IPS DF 19.7 (cell line): Measurements from ENCODE around the gene PLAAT4.
A peak's percentile ranks its signal among the peaks of the same experiment; 100 is the strongest.
"Not testable (repeated sequence)": the region's sequence is repeated elsewhere in the genome, so short reads cannot be mapped to it uniquely, and the experiment has no call there.

Experiments used
- DNase-seq: peaks from one replicate; pipeline ENCODE4 v3.0.0-alpha.2; 2013; ENCODE audit warnings: low read depth, low spot score

The PLAAT4 gene

GRCh38 chr11:63511048-63511748, 25.4 kb upstream of the PLAAT4 start:
- no peak for DNase-seq

- no peak for DNase-seq
Measured at GRCh38 chr11:63512816-63513215, 23.8 kb upstream of the PLAAT4 start.

DNA sequence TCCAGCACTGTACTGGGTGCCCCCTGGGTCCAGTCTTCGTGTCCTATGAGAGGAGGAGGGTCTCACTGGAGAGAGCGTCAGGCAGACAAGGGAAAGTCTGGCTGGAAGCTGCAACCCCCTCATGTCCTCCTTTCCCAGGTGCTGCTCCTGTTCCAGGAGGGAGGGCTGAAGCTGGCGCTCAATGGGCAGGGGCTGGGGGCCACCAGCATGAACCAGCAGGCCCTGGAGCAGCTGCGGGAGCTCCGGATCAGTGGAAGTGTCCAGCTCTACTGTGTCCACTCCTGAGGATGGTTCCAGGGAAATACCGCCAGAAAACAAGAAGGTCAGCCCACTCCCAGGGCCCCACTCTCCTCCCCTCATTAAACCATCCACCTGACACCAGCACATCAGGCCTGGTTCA, 20.5 kb upstream of the PLAAT4 start:
- no peak for DNase-seq

DNA sequence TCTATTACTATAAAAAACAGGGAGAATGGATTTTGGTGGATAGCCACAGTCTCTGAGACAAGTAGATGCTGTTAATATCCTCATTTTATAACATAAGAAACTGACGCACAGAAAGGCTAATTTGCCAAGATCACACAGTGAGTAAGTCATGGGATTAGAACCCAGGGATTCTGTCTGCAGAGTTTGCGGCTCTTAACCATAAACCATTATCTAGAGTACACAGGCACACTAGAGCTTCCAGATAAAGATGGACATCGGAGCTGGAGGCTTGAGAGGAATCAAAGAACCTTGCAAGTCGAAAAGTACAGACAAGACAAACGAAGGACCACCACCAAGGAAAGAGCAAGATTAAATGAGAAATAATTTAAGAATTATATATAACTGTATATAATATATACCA, 19.5 kb upstream of the PLAAT4 start:
- DNase-seq: no peak

GRCh38 chr11:63518548-63518947, 18.1 kb upstream of the PLAAT4 start:
- DNase-seq: no peak

DNA sequence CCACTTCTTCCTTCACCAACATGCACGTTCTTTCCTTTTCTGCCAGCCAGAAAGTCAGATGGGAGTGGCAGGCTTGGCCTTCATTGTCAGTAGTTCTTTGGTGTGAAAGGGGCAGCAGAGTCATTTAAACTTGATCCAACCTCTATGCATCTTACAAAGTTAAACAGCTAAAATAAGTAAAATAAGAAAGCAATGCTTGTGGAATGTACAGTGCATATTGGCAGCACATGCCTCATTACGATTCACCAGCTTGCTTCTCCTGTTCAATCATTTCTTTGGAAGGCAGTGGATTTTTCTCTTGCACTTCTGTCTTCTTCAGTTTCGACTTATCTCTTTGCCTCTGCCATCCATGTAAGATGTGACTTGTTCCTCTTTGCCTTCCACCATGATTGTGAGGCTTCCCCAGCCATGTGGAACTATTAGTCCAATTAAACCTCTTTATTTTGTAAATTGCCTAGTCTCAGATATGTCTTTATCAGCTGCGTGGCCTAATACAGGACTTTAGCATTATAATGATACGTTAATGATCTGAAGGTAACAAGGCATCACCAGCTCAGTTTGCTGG, 15.9 kb upstream of the PLAAT4 start:
- no peak for DNase-seq

- no peak for DNase-seq
Measured at GRCh38 chr11:63521896-63522295, 14.7 kb upstream of the PLAAT4 start.

- DNase-seq: no peak
Measured at GRCh38 chr11:63523151-63523550, 13.5 kb upstream of the PLAAT4 start.

GRCh38 chr11:63527667-63528066, 8.9 kb upstream of the PLAAT4 start:
- DNase-seq: no peak

DNA sequence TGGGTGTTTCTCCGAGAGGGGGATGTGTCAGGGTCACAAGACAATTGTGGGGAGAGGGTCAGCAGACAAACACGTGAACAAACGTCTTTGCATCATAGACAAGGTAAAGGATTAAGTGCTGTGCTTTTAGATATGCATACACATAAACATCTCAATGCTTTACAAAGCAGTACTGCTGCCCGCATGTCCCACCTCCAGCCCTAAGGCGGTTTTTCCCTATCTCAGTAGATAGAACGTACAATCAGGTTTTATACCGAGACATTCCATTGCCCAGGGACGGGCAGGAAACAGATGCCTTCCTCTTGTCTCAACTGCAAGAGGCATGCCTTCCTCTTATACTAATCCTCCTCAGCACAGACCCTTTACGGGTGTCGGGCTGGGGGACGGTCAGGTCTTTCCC, 8.5 kb upstream of the PLAAT4 start:
- DNase-seq: not testable (repeated sequence)

DNA sequence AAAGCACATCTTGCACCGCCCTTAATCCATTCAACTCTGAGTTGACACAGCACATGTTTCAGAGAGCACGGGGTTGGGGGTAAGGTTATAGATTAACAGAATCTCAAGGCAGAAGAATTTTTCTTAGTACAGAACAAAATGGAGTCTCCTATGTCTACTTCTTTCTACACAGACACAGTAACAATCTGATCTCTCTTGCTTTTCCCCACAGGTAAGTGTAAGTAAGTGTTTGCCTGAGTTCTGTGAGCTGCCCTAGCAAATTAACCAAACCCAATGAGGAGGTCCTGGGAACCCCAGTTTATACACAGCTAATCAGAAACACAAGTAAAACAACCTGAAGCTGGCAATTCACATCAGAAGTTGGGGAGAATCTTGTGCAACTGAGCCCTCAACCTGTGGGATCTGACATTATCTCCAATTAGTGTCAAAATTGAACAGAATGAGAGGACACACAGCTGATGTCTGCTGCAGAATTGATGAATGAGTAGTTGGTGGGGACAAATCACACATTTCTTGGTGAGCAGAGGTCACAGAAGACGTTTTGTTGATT, 7.8 kb upstream of the PLAAT4 start:
- not testable (repeated sequence) for DNase-seq

DNA sequence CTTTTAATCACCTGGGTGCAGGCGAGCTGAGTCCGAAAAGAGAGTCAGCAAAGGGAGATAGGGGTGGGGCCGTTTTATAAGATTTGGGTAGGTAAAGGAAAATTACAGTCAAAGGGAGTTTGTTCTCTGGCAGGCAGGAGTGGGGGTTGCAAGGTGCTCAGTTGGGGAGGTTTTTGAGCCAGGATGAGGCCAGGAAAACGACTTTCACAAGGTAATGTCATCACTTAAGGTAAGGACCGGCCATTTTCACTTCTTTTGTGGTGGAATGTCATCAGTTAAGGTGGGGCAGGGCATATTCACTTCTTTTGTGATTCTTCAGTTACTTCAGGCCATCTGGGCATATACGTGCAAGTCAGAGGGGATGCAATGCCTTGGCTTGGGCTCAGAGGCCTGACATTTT, 7.2 kb upstream of the PLAAT4 start:
- not testable (repeated sequence) for DNase-seq

- DNase-seq: no peak
Measured at GRCh38 chr11:63530021-63530420, 6.6 kb upstream of the PLAAT4 start.

- peak; percentile 88 for DNase-seq
Measured at GRCh38 chr11:63531074-63531792, 5.4 kb upstream of the PLAAT4 start.

DNA sequence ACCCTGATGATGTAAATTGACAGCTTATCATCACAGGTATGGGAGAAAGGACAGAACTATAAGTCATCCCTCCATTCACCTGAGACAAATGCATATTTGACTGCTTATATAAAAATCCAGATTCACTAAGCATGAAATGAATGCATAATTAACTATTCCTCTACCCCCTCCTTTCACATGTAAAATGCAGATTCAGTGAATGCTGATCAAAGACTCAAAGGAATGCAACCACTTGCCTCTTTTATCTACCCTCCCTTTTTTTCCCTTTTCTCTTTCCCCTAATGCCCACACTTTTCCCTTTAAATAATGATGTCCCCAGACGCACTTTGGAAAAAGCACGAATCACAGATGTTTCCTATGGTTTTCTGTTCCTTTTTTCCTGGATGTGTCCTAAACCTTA, 4.5 kb upstream of the PLAAT4 start:
- DNase-seq: no peak

- DNase-seq: no peak
Measured at GRCh38 chr11:63532799-63533475, 3.7 kb upstream of the PLAAT4 start.

DNA sequence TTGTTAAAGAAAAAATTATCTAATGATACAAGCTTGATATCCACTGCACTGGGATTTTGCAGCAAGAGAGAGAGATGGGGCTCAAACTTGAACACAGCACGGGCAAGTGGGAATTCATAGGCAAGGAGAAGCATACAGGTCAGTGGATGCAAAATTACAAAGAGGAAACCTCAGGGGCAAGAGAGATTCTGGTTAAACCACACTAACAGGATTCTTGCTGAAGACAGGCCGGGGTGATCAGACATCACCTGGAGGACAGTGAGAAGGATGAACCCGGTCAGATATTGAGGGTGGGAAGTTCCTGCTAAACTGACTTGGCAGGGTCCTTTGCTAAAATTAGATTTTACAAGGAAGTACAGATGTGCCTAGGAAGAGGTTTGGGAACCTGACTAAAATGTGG, 2.5 kb upstream of the PLAAT4 start:
- no peak for DNase-seq

DNA sequence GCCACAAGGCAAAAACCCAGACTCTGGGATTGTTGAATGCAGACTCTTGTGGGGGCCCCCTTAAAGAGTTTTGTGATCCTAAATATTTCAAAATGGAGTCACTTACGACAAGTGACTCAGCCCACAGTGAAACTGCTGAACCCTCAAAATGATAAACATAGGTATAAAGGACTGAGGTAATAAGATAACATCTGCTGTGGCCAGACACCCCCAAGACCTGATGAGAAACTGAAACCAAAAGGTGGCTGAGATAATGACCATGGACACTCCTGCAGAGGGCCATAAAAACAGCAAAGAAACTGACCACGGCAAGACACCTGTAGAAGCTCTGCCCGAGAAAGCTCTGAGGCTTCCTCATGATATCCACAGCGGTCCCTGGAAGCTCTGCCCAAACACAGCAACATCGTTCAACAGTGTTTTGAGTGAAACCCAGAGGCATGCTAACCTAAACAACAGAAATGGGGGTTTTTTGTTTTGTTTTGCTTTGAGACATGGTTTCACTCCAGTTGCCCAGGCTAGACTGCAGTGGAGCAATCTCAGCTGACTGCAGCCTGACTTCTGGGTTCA, 1.6 kb upstream of the PLAAT4 start:
- DNase-seq: no peak

DNA sequence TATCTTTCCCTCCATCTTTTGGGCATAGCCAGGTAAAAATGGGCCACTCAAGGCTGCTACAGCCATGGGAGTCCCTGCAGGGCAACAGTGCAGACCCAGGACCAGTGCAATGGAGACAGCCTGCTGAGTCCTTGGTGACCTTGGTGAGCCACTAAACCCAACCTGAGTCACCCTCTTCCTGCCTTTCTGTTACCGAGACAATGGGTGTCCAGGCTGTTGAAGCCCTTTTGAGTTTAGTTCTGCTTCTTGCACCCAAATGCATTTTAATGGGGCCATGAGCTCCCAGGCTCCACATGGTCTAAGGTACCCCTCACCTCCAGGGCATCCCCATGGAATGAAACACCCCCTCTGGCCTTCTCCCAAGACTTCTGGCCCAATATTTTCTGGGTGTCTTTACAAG, 874 bp upstream of the PLAAT4 start:
- DNase-seq: no peak

GRCh38 chr11:63537293-63538101, 889 bp downstream of the PLAAT4 start:
- DNase-seq: no peak

DNA sequence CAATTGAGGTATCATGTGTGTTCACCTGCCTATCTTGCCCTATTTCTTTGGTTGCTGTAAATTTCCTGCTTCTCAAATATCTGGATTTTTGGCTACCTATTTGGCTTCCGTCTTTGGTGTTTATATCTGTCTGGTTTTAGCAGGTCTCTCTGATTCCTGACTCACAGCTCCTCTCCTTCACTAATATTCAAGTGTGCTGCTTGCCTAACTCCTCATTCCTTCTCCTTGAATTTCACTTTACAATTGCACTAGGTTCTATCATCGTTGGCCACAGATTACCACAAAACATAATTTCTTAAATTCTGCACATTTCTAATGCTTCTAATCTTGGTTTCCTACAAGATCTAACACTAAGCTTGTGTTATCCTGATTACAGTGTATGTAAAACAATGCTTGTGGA, 5.9 kb downstream of the PLAAT4 start:
- not testable (repeated sequence) for DNase-seq
